Daoy (cell line): ENCODE measurements around the gene PLPPR1. TPM values are rescaled to one million over a fixed set of nuclear protein-coding genes. Genes with fewer than 3 reads are reported as not detected.

Source experiments
- DNase-seq: peaks from one replicate; pipeline ENCODE4 v3.0.0-alpha.2; 2015; ENCODE audit warnings: low read depth
- total RNA-seq: library from RNA; depleted of rRNA; stranded (reverse); fragments of >200 nt; shearing (Covaris generic); gene quantifications from 2 replicates; pipeline ENCODE4 v1.2.3, GENCODE V29; 2014

Gene PLPPR1
- total RNA-seq, 1 experiment from 2014 or later: not detected

GRCh38 chr9:101209670-101210069 is 181.1 kb downstream of the PLPPR1 start:
- no peak for DNase-seq

GRCh38 chr9:101212661-101213060 is 184.1 kb downstream of the PLPPR1 start:
- no peak for DNase-seq

GRCh38 chr9:101219030-101219429 is 190.5 kb downstream of the PLPPR1 start:
- DNase-seq: no peak

- DNase-seq: no peak
Observed at GRCh38 chr9:101220341-101220740, 191.8 kb downstream of the PLPPR1 start.

- no peak for DNase-seq
Observed at GRCh38 chr9:101225271-101225670, 196.7 kb downstream of the PLPPR1 start.

DNA sequence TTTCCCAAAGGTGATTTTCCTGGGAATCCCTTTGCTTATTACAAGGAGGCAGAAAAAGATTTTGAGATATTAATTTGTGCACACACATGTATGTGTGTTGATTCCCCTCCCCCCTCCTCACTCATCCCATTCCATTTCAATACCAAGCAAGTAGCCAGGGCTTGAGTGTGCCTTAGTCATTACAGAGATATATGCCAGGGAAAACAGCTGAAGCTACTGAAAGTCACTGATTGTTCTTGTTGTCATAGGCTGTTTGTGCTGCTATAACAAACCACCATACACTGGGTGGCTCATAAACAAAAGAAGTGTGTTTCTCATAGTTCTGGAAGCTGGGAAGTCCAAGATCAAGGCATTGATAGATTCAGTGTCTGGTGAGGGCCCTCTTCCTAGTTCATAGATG is 197.6 kb downstream of the PLPPR1 start:
- DNase-seq: no peak

- no peak for DNase-seq
Observed at GRCh38 chr9:101226803-101227202, 198.3 kb downstream of the PLPPR1 start.

DNA sequence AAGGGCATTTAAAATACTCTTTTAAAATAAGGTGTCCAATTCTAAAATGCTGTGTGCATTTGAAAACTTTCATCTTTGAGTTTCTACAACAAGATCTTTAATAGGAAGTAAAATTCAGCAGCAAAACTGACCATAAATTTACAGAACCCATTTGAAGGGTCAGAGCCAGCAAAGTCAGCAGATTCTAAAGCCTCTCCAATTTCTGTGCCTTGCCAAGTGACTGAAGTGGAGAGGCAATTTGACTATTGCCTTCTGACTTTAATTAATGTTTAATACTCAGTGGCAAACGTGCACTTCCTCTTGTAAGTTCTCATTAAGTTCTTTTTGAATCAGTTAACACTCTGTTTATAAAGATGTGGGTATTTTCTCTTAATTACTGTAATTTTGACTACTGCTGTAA is 201.1 kb downstream of the PLPPR1 start:
- no peak for DNase-seq

DNA sequence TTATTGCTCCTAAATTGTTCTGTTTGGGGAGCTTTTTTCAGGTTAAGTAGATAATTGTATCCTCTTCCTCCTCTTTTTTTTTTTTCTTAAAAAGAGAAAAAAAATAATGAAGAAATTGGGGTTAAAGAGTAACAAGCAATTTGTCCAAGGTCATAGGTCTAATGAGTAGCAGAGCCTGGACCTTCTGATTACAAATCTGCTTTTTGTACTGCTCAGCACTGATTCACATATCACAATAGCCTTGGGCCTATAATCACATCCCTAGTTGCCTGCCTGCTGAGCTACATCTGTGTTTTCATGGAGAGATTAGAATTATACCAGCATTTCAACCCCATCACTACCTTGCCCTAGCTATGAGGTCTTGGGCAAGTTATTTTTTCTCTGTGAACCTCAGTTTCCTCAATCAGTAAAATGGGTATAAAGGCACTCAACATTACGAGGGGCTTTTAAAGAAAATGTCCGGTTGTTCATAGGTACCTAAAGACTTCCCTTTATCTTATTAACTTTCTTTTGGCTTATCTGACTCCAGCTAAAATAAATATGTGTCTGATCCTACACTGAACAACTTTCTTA is 204.0 kb downstream of the PLPPR1 start:
- no peak for DNase-seq

DNA sequence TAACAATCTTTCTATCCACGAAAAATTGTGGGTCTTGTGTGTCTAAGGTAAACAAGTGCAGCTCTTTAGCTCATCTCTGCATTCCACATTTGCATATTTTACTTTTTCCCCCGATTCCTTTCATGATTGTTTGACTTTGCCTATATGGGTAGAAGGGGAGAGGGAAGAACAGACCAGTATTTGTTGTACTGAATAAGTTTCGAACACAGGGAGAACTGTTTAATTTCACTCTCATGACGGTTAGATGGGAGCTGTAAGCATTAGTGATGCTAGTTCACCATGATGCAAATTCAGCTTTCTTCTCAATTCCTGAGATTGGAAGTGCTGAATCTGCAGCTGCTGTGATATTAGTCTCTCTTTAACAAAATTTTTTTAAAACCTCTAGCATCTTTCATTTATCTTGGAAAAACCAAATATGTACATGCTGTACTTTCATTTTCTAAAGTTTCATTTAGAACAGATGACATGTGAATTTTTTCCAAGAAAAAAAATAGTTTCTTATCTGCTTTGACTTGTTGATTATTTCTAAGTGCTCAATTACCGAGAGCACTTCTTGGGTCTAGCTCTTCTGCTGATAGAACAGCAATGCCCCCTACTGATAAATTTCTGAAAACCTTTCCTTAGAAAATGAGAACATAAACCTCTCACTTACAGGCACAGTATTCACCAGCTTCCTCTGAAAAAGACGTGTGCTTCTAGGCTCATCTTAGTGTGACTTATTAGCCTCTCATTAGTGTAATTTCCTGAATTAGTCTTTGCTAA is 206.8 kb downstream of the PLPPR1 start:
- DNase-seq: no peak

- DNase-seq: no peak
Observed at GRCh38 chr9:101242651-101243050, 214.1 kb downstream of the PLPPR1 start.

DNA sequence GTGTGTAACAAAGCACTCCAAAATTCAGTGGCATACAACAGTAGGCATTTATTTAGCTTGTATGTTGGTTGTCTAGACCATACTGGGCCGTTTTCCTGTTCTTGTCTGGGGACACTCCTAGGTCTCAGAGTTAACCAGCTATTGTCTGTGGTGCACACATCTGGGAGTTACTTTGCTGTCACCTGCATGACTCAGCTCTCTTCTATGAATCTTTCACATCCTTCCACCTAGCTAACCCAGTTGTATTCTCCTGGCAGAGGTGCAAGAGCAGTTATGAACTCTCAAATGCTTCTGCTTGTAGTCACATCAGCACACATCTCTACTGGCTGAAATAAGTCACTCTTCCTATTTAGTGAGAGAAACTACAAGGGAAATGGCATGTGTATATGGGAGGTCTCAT is 218.2 kb downstream of the PLPPR1 start:
- no peak for DNase-seq

DNA sequence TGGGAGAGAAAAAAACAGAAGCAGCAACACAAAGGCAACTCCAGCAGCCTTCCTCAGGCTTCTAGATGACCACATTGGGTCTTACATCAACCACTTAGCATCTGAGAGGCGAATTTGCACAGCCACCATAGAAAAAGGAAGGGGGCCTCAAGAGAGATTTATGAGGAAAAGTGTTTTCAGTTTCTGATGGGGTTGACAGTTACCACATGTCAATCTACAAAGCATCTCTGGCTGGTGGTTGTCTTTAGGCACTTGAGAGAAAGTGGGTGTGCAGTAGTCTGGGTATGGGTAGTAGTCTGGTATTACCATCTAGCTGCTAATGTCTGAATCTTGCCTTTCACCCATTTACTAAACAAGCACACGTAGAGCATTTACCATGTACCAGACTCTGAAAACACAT is 218.8 kb downstream of the PLPPR1 start:
- no peak for DNase-seq

- DNase-seq: no peak
Observed at GRCh38 chr9:101254733-101255433, 226.4 kb downstream of the PLPPR1 start.

- DNase-seq: no peak
Observed at GRCh38 chr9:101264727-101265126, 236.2 kb downstream of the PLPPR1 start.

DNA sequence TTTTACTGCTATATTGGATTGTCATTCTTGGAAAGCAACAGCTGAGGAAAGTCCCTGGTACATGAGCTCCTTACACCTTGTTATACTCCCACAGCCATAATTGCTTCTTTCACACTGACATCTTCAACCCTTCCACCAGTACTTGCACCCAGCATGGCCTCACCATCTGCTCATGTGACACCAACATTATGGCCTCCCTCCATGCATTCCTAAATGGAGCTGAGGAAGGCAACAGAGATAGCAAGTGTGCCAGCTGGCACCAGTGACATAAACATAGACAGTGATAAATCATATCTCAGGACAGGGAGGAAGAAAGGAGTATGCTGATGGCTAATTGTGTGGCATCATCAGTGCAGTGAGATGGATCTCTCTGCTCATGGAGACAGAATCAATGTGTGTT is 236.7 kb downstream of the PLPPR1 start:
- no peak for DNase-seq

- DNase-seq: no peak
Observed at GRCh38 chr9:101268426-101268825, 239.9 kb downstream of the PLPPR1 start.

DNA sequence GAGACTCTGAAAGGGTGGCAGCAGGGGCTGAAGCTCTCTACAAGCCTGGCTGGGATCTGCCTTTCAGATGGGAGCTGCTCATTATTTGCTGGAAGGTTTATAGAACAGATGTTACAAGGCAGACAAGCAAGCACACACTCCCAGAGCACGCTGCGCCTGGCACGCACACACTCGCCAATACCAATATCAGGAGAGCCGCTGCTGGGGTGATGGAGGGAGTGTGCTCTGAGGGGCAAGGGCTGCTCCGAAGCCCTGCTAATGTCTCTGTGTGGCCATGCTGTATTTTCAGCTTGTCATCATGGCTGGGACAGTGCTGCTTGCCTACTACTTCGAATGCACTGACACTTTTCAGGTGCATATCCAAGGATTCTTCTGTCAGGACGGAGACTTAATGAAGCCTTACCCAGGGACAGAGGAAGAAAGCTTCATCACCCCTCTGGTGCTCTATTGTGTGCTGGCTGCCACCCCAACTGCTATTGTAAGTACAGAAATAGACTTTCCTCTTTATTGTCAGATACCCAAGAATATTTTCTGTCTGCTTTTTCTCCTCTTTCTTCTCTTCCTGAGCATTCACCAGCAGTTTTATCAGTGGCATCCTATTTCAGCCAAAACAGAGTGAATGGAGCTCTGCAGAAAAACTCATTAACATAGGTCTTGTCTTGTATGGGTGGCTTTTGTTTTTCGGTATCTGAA is 241.2 kb downstream of the PLPPR1 start:
- DNase-seq: no peak

GRCh38 chr9:101270302-101270701 is 241.8 kb downstream of the PLPPR1 start:
- no peak for DNase-seq

DNA sequence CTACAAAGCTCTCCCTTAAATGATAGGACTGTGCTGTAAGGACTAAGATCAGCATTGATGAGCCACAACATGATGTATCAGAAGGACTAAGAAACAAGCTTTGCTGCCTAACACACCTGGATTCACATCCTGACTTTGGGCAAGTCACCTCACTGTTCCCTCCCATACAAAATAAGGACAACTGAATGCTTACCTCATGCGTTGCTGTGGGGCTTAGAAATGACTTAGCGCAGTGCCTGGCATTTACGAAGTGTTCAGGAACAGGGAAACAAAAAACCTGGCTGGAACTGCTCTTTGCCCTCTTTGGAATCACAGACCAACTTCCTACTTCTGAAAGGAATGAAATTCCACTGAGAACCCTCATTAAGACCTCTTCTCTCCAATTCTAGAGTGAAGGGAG is 242.6 kb downstream of the PLPPR1 start:
- DNase-seq: no peak

- no peak for DNase-seq
Observed at GRCh38 chr9:101274971-101275768, 246.6 kb downstream of the PLPPR1 start.
